ENCODE measurements around the gene POLE. TPM values are rescaled to one million over a fixed set of nuclear protein-coding genes. Genes with fewer than 3 reads are reported as not detected.
A peak's percentile ranks its signal among the peaks of the same experiment; 100 is the strongest.

Gene POLE
- polyA plus RNA-seq, 1 of the 3 experiments (the other 2 are of a cell fraction): 20.1 TPM

DNA sequence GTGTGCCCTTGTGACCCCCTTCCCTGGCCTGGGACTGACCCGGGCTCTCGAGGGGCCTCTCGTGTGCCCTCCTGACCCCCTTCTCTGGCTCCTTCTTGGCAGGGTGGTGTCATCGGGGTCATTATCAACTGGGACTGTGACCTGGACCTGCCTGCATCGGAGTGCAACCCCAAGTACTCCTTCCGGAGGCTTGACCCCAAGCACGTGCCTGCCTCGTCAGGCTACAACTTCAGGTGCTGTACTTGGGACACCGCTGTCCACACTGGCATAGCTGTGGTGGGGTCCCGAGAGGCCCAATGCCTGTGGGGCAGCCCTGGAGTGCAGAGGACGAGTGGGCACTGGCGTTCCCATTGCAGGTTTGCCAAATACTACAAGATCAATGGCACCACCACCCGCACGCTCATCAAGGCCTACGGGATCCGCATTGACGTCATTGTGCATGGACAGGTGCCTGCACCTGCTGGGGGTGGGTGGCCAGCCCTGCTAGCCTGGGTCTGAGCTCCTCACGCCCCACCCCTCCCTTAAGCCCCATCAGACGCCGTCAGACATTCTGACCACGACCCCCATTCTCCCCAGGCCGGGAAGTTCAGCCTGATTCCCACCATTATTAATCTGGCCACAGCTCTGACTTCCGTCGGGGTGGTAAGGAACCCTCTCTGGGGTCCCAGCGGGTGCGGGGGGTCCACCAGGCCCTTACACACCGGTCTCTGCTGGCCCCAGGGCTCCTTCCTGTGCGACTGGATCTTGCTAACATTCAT lies 66.1 kb downstream of the POLE start:
- POLR2A ChIA-PET: no interaction called here
- Histone ChIP-seq H3K79me2 (ENCODE audit: insufficient read depth) (no peaks in the 10 kb centered on the region), H4K20me1 (ENCODE audit: insufficient read depth) (no peaks in the 10 kb centered on the region), H3F3A (replicated peaks; ENCODE audit: insufficient read depth) (peaks cover 4% of the 10 kb centered on the region), H3K9me3 (no peaks in the 10 kb centered on the region), H3K9ac (no peak overlapping the region), H3K9me2 (no peaks in the 10 kb centered on the region), H3K4me1 (ENCODE audit: control insufficient read depth in 1 of 2, insufficient read depth in 2 of 2, low read depth in 1 of 2, low read length in 1 of 2) (peaks cover 0 to 13% of the 10 kb centered on the region in 2 experiments; a peak in 2 of 4 replicates), H3K4me3 (ENCODE audit: low read depth in 2 of 2, low read length in 1 of 2) (no peak overlapping the region), H3K36me3 (replicated peaks in 1 of 2; ENCODE audit: control insufficient read depth in 1 of 2, insufficient read depth in 2 of 2, low read length in 1 of 2) (no peaks in the 10 kb centered on the region), H3K4me2 (no peak overlapping the region), H2AFZ (ENCODE audit: low read depth) (no peak overlapping the region), H3K27ac (ENCODE audit: low read depth in 2 of 2, low read length in 1 of 2) (no peak overlapping the region), H3K27me3 (ENCODE audit: insufficient read depth) (peaks cover 27% of the 10 kb centered on the region)
- DNase-seq: no peak
- WGBS (ENCODE audit: low lambda C conversion rate): 62% methylated on average over 9 of the region's 28 CpGs
- CTCF ChIA-PET: interaction anchor here (0.7 to 2.5 kb wide), 7 partner anchors 8 to 207 kb away, joined by 3 to 10 read pairs (median 3); no protein-coding TSS in a partner anchor
- TF ChIP-seq SMC3 (IDR thresholded peaks at IDR 0.05; ENCODE audit: low read depth, low read length): no peak
- no peak for TF ChIP-seq NRF1 (IDR thresholded peaks at IDR 0.05; ENCODE audit: low read depth, low read length)
- no peak for TF ChIP-seq JUND (IDR thresholded peaks at IDR 0.05)
- TF ChIP-seq EP300 (IDR thresholded peaks at IDR 0.05; ENCODE audit: borderline replicate concordance in 1 of 2, low read depth in 1 of 2, low read length in 1 of 2): no peak

DNA sequence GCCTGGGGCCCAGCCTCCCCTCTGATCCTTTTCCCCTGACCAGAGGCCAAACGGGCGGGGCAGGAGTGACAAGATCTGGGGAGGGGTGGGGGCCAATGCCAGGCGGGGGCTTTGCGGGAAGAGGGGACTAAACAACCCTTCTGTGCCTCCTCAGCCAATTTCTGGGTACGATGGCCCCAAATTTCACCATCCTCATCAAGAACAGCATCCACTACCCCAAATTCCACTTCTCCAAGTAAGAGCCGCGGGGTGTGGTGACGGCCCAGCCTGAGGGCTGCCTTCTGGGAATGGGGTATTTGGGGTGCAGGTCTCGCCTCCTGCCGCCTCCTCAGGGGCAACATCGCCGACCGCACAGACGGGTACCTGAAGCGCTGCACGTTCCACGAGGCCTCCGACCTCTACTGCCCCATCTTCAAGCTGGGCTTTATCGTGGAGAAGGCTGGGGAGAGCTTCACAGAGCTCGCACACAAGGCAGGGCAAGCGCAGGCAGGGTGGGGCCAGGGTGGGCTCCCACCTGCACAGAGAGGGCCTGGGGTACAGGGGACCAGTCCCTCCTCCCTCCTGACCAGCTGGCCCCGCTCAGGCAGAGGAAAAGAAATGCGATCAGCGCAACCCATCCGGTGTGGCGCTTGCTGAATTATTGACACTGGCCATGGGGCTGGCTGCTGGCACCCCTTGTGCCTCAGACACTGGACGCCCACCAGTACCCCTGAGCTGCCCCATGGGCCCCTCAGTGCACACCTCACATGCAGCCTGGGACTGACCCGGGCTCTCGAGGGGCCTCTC lies 66.8 kb downstream of the POLE start:
- peak; percentile 45 for DNase-seq
- H3K27ac ChIP-seq (ENCODE audit: low read depth in 2 of 2, low read length in 1 of 2): no peak overlapping the region
- TF ChIP-seq SMC3 (IDR thresholded peaks at IDR 0.05; ENCODE audit: low read depth, low read length): no peak
- TF ChIP-seq MXI1 (IDR thresholded peaks at IDR 0.05; ENCODE audit: low read depth, low read length): no peak
- no peak for TF ChIP-seq YY1 (IDR thresholded peaks at IDR 0.05; ENCODE audit: low read depth)
- TF ChIP-seq, protein P1, sequence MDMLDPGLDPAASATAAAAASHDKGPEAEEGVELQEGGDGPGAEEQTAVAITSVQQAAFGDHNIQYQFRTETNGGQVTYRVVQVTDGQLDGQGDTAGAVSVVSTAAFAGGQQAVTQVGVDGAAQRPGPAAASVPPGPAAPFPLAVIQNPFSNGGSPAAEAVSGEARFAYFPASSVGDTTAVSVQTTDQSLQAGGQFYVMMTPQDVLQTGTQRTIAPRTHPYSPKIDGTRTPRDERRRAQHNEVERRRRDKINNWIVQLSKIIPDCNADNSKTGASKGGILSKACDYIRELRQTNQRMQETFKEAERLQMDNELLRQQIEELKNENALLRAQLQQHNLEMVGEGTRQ (IDR thresholded peaks at IDR 0.05; ENCODE audit: borderline replicate concordance, low read depth, low read length): no peak
- H3K9me3 ChIP-seq: no peaks in the 10 kb centered on the region
- ChIA-PET CTCF (interaction anchor here (0.7 to 2.5 kb wide), 6 partner anchors 17 to 206 kb away, joined by 3 to 10 read pairs (median 3); no protein-coding TSS in a partner anchor), POLR2A (no interaction called here)
- 31% methylated on average over 18 of the region's 29 CpGs for WGBS (ENCODE audit: low lambda C conversion rate)
- no peaks in the 10 kb centered on the region for H3K36me3 ChIP-seq (replicated peaks in 1 of 2; ENCODE audit: control insufficient read depth in 1 of 2, insufficient read depth in 2 of 2, low read length in 1 of 2)
- no peak overlapping the region for H2AFZ ChIP-seq (ENCODE audit: low read depth)
- peaks cover 34% of the 10 kb centered on the region for H3K27me3 ChIP-seq (ENCODE audit: insufficient read depth)
- H3K9ac ChIP-seq: no peak overlapping the region
- peaks cover 4% of the 10 kb centered on the region for H3F3A ChIP-seq (replicated peaks; ENCODE audit: insufficient read depth)
- no peaks in the 10 kb centered on the region for H4K20me1 ChIP-seq (ENCODE audit: insufficient read depth)
- H3K4me2 ChIP-seq: no peak overlapping the region
- no peaks in the 10 kb centered on the region for H3K9me2 ChIP-seq
- H3K79me2 ChIP-seq (ENCODE audit: insufficient read depth): no peaks in the 10 kb centered on the region
- no peak overlapping the region for H3K4me3 ChIP-seq (ENCODE audit: low read depth in 2 of 2, low read length in 1 of 2)
- peaks cover 0 to 13% of the 10 kb centered on the region in 2 experiments; a peak in 2 of 4 replicates for H3K4me1 ChIP-seq (ENCODE audit: control insufficient read depth in 1 of 2, insufficient read depth in 2 of 2, low read depth in 1 of 2, low read length in 1 of 2)

Data from SK-N-SH (cell line).